ENCODE results near the gene NALCN. TPM values are rescaled to one million over a fixed set of nuclear protein-coding genes. Genes with fewer than 3 reads are reported as not detected.

NALCN gene
- total and polyA plus RNA-seq, 2 donors (not counting 1 experiment from before 2014, with no cell fraction given): 1.5 to 2.7 TPM

DNA sequence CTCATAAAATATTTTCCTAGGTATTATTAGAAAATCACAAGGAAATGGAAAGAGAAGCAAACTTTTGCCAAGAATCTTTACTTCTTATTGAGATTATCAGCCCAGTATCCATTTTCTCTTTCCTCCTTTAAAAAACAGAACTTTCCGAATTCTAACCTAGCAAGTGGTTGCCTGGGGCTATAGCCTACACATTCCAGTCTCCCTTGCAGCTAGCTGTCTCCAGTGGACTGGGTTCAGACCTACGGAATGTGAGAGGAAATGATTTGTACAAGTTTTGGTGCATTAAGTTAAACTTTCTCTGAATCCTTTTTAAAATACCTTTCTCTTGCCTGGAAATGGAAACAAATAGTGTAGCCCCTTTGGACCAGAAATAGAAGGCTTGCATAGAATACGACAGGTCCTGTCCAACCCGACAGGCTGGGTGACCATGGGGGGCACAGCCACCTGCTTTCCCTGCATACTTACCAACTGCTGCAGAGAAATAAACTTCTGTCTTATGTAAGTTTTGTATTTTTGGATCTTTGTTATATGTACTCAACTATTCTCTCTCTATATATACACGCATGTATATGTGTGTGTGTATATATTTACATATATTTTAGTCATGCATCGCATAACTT is 185.9 kb downstream of the NALCN start:
- Histone ChIP-seq H4K20me1 (ENCODE audit: control insufficient read depth, extremely low read depth, insufficient read depth, low read length) (no peaks in the 10 kb centered on the region), H3K4me1 (ENCODE audit: control insufficient read depth, extremely low read depth, insufficient read depth, low read length) (no peaks in the 10 kb centered on the region), H3K36me3 (ENCODE audit: control insufficient read depth, insufficient read depth, low read length) (no peaks in the 10 kb centered on the region), H3K9me3 (ENCODE audit: control insufficient read depth, insufficient read depth, low read depth, low read length) (no peaks in the 10 kb centered on the region), H3K27me3 (ENCODE audit: control insufficient read depth, insufficient read depth, low read length) (no peaks in the 10 kb centered on the region), H3K27ac (ENCODE audit: insufficient read depth, low read length) (no peak overlapping the region), H3K9ac (ENCODE audit: insufficient read depth, low read length) (no peak overlapping the region), H3K79me2 (ENCODE audit: control insufficient read depth, insufficient read depth, low read length) (no peaks in the 10 kb centered on the region), H3K4me2 (ENCODE audit: extremely low read depth, insufficient read depth, low read length) (no peak overlapping the region), H3K4me3 (replicated peaks in 1 of 4; ENCODE audit: control extremely low read depth in 1 of 4, insufficient read depth in 1 of 4, low read depth in 3 of 4, low read length in 4 of 4) (no peak overlapping the region), H2AFZ (ENCODE audit: low read length) (no peak overlapping the region)
- no peak for DNase-seq (ENCODE audit: low read depth in 2 of 2)
- no peak for TF ChIP-seq EZH2 (IDR thresholded peaks at IDR 0.05; ENCODE audit: low read length, missing control alignments)
- TF ChIP-seq, protein P1, sequence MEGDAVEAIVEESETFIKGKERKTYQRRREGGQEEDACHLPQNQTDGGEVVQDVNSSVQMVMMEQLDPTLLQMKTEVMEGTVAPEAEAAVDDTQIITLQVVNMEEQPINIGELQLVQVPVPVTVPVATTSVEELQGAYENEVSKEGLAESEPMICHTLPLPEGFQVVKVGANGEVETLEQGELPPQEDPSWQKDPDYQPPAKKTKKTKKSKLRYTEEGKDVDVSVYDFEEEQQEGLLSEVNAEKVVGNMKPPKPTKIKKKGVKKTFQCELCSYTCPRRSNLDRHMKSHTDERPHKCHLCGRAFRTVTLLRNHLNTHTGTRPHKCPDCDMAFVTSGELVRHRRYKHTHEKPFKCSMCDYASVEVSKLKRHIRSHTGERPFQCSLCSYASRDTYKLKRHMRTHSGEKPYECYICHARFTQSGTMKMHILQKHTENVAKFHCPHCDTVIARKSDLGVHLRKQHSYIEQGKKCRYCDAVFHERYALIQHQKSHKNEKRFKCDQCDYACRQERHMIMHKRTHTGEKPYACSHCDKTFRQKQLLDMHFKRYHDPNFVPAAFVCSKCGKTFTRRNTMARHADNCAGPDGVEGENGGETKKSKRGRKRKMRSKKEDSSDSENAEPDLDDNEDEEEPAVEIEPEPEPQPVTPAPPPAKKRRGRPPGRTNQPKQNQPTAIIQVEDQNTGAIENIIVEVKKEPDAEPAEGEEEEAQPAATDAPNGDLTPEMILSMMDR (conservative IDR thresholded peaks at IDR 0.05 in 1 of 2, IDR thresholded peaks at IDR 0.05 in 1 of 2; ENCODE audit: low read depth in 1 of 2, low read length in 2 of 2): no peak

DNA sequence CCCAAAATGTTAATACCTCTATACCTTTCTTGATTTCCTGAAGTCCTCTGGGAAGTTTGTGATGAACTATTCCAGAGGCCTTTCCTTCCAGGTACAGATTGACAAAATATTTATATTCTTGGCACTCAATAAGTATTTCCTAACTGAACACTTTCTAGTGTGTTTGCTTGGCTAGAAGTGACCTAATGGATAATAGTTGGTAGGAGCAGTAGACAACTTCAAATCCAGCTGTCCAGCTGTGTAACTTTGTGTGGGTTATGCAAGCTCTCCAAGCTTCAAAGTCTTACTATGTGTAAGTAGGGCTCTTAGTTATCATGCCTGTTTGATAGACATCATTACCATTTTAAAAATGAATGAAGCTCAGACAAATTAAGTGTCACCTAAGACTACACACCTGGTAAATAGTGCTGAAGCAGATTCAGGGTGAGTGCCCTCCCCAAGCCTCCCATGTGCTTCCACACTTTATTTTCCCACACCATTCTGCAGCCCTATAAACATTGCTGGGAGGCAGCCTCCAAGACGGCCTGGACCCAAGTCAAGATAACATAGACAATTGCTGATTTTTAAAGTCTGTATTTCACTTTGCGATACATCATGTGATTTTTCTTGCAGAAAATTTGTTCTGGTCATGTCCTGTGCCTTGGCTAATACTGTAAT is 196.6 kb downstream of the NALCN start:
- H4K20me1 ChIP-seq (ENCODE audit: control insufficient read depth, extremely low read depth, insufficient read depth, low read length): no peaks in the 10 kb centered on the region
- H3K36me3 ChIP-seq (ENCODE audit: control insufficient read depth, insufficient read depth, low read length): no peaks in the 10 kb centered on the region
- no peaks in the 10 kb centered on the region for H3K9me3 ChIP-seq (ENCODE audit: control insufficient read depth, insufficient read depth, low read depth, low read length)
- H2AFZ ChIP-seq (ENCODE audit: low read length): no peak overlapping the region
- TF ChIP-seq EZH2 (IDR thresholded peaks at IDR 0.05; ENCODE audit: low read length, missing control alignments): no peak
- TF ChIP-seq, protein P1 (conservative IDR thresholded peaks at IDR 0.05 in 1 of 2, IDR thresholded peaks at IDR 0.05 in 1 of 2; ENCODE audit: low read depth in 1 of 2, low read length in 2 of 2): no peak
- no peaks in the 10 kb centered on the region for H3K27me3 ChIP-seq (ENCODE audit: control insufficient read depth, insufficient read depth, low read length)
- no peak overlapping the region for H3K4me2 ChIP-seq (ENCODE audit: extremely low read depth, insufficient read depth, low read length)
- no peaks in the 10 kb centered on the region for H3K4me1 ChIP-seq (ENCODE audit: control insufficient read depth, extremely low read depth, insufficient read depth, low read length)
- H3K79me2 ChIP-seq (ENCODE audit: control insufficient read depth, insufficient read depth, low read length): no peaks in the 10 kb centered on the region
- no peak overlapping the region for H3K27ac ChIP-seq (ENCODE audit: insufficient read depth, low read length)
- H3K4me3 ChIP-seq (replicated peaks in 1 of 4; ENCODE audit: control extremely low read depth in 1 of 4, insufficient read depth in 1 of 4, low read depth in 3 of 4, low read length in 4 of 4): no peak overlapping the region
- H3K9ac ChIP-seq (ENCODE audit: insufficient read depth, low read length): no peak overlapping the region
- DNase-seq (ENCODE audit: low read depth in 2 of 2): no peak

DNA sequence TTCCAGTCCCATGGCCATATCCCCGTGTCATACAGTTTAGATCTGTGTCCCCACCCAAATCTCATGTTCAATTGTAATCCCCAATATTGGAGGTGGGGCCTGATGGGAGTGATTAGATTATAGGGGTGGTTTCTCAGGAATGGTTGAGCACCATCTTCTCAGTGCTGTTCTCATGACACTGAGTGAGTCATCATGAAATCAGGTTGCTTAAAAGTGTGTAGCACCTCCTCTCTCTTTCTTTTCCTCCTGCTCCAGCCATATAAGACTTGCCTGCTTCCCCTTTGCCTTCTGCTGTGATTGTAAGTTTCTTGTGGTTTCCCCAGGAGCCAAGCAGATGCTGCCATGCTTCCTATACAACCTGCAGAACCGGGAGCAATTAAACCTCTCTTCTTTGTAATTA is 197.8 kb downstream of the NALCN start:
- DNase-seq (ENCODE audit: low read depth in 2 of 2): peak in 1 of 2 donors; percentile 12
- Histone ChIP-seq H2AFZ (ENCODE audit: low read length) (no peak overlapping the region), H3K4me1 (ENCODE audit: control insufficient read depth, extremely low read depth, insufficient read depth, low read length) (no peaks in the 10 kb centered on the region), H3K27ac (ENCODE audit: insufficient read depth, low read length) (no peak overlapping the region), H3K36me3 (ENCODE audit: control insufficient read depth, insufficient read depth, low read length) (no peaks in the 10 kb centered on the region), H3K4me3 (replicated peaks in 1 of 4; ENCODE audit: control extremely low read depth in 1 of 4, insufficient read depth in 1 of 4, low read depth in 3 of 4, low read length in 4 of 4) (no peak overlapping the region), H4K20me1 (ENCODE audit: control insufficient read depth, extremely low read depth, insufficient read depth, low read length) (no peaks in the 10 kb centered on the region), H3K27me3 (ENCODE audit: control insufficient read depth, insufficient read depth, low read length) (no peaks in the 10 kb centered on the region), H3K9me3 (ENCODE audit: control insufficient read depth, insufficient read depth, low read depth, low read length) (no peaks in the 10 kb centered on the region), H3K9ac (ENCODE audit: insufficient read depth, low read length) (no peak overlapping the region), H3K4me2 (ENCODE audit: extremely low read depth, insufficient read depth, low read length) (no peak overlapping the region), H3K79me2 (ENCODE audit: control insufficient read depth, insufficient read depth, low read length) (no peaks in the 10 kb centered on the region)
- TF ChIP-seq, protein P1 (conservative IDR thresholded peaks at IDR 0.05 in 1 of 2, IDR thresholded peaks at IDR 0.05 in 1 of 2; ENCODE audit: low read depth in 1 of 2, low read length in 2 of 2): no peak
- no peak for TF ChIP-seq EZH2 (IDR thresholded peaks at IDR 0.05; ENCODE audit: low read length, missing control alignments)

Data from fibroblast of lung (primary cell).